Retina (tissue), 1 donor: ENCODE results near the gene TRIM17.

Source experiments
- DNase-seq: peaks from one replicate; pipeline ENCODE4 v3.0.0-alpha.2; 2016

The TRIM17 gene

GRCh38 chr1:228416217-228416933 lies at the start of gene TRIM17:
Gene TRIM17 (minus strand): TSS chr1:228416861. CDS start chr1:228415072, 1,789 bp downstream.
- DNase-seq = peak; percentile 78

DNA sequence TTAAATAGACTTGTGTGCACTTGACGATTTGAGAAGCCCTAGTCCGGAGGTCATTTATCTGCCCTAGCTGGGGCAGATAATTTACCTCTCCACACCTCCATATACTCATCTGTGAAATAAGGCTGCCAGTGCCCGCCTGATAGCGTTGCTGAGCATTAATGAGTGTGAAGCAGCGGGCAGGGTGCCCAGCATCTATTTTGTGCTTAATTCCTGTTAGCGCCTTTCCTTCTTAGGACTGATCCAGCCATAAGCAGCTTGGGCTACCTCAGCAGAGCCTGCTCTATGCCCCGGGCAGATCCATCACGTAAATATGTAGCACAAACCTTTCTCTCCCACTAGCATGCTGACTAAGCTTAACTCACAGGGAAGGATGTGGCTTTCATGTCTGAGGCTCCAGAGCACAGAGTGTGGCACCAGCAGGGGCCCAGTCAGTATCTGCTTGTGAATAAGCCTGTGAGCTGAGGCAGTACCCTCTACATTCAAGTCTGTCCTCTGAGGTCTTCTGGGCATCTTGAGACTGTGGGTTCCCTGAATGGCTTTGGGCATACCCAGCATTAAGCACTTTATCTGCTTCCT lies 49.0 kb upstream of the TRIM17 start:
- DNase-seq = no peak

DNA sequence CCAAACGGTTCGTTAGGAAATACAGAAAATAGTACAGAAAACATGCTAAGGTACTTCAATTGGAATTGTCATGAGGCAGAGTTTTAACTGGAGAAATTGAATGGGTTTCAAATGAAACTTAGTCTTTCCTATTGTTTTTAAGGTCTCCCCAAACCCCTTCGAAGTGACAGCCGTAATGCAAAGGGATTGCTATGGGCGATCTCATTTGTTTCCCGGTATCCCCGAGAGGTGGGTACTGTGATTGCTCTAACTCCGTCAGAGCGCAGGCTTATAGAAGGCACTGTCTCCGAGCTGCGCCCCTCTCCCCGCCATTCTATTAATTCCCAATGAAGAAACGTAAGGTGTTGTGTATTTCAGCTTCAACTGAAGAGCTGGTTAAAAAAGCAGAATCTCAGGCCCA lies 48.5 kb upstream of the TRIM17 start:
- peak; percentile 61 for DNase-seq

- peak; percentile 95 for DNase-seq
Measured at GRCh38 chr1:228464487-228464983, 47.9 kb upstream of the TRIM17 start.

DNA sequence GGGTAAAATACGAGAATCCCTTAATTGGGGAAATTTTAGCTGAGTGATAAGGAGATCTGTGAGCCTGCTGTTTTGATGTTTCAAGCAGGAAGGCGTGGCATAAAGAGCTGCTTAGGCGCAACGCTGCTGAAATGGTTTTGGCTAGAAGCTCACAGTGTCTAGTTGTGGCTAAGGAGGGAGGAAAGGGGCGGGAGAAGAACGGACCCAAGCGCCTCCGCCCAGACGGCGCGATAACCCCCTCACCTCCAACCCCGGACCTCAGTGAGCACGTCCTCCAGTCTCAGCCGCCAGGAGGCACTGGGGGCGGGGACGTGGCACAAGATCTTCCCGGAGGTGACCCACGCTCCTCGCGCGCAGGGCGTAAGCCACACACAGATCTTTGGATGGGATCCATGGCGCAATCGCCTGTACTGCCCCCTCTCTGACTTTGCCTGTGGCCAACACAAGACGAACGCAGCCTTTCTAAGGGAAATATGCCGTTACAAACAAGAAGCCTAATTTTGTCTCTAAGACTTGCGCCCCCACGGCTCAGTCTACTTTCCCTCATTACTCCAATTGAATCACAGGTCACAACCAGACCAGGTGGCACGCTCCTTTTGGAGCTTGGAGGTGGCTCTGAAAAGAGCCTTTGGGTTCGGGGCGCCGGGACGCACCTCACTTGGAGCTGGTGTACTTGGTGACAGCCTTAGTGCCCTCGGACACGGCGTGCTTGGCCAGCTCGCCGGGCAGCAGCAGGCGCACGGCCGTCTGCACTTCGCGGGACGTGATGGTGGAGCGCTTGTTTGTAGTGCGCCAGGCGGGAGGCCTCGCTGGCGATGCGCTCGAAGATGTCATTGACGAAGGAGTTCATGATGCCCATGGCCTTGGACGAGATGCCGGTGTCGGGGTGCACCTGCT lies 47.1 kb upstream of the TRIM17 start:
- peak; percentile 84 for DNase-seq

DNA sequence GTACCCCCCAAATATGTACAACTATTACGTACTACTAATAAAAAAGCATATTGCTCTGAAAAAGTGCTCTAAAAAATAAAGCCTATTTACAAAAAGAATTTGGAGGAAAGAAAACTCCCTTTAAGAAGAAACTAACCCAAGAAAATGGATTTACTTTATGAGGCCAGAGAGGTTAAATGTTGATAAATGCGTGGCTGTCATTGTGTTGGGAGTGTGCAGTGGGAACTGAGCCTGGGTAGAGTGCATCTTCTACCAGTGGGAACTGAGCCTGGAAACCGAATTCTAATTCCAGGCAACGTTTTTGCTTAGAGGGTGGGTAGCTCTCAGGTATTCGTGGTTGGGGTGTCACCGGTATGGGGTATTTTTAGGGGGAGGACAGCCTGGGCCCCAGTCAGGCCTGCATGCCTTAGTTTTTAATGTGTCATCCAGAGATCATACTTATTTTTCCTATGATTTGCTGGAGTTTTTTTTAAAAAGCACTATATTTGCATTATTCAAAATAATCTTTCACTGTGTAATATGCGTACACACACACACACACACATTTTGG lies 46.4 kb upstream of the TRIM17 start:
- DNase-seq = no peak

DNA sequence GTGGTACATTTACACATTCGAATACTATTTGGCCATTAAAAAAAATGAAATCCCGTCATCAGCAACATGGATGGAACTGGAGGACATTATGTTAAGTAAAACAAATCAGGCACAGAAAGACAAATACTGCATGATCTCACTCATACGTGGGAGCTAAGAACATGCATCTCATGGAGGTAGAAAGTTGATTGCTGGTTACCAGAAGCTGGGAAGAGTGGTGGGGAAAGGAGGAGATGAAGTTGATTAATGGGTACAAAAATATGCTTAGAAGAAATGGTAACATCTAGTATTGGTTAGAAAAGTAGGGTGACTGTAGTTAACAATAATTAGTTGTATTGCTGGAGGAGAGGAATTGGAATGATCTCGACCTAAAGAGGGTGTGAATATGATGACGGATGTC lies 45.9 kb upstream of the TRIM17 start:
- DNase-seq = no peak

DNA sequence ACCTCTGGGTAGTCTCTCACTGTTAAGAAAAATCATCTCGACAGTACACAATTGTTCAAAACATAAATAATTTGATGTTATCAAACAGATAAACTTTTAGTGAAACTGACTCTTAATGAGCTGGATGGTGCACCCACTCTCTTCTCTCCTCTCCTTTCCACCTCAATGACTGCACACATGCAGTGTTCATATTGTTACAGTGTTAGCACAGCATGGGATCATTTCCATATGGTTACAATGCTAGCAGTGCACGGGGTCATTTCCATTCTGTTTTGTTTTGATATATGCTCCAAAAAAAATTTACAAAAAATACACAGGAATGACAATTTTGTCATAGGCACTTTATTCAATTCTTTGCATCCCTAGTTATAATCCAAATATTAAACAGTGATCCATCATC lies 44.2 kb upstream of the TRIM17 start:
- no peak for DNase-seq

DNA sequence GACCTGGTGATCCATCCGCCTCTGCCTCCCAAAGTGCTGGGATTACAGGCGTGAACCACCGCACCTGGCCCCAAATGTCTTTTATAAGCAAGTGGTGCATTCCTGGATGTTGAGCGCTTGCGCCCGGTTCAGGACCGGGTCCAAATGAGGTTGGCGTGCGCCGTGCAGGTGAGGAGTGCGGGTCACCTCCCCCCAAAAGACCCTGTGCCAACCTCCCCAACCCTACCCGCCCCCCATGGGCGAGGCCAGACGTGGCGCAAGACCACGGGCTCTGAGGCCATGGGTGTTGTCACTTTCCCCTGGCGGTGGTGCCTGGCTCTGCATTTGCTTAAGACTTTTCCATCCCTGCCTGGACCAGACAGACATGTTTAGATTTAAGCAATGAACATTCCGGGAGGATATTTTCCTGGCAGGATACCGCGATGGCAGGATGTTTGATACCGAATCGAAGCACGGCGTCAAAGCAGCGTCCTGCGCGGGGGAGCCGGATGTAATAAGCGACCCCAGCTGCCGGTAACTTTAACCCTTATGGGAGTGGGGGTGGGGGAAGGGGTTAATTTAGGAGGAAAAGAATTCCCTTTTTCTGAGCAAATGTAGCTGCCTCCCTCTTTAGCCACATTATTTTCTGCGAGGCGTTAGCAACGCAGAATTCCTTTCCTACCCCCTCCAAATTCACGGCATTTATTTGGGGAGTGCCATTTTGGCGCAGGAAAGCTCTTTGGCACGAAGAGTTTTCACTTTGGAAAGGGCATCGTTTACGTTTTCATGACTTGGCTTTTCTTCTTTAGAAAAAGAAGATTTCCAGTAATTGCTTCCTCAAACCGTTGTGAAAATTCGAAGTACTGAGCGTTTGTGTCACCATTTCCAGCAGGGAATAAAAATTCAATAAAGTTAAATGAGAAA lies 42.7 kb upstream of the TRIM17 start:
- peak; percentile 86 for DNase-seq

- peak; percentile 98 for DNase-seq
Measured at GRCh38 chr1:228457396-228458176, 40.9 kb upstream of the TRIM17 start.

GRCh38 chr1:228457017-228457395 lies 40.3 kb upstream of the TRIM17 start:
- DNase-seq = no peak

- DNase-seq = no peak
Measured at GRCh38 chr1:228456252-228457016, 39.8 kb upstream of the TRIM17 start.

DNA sequence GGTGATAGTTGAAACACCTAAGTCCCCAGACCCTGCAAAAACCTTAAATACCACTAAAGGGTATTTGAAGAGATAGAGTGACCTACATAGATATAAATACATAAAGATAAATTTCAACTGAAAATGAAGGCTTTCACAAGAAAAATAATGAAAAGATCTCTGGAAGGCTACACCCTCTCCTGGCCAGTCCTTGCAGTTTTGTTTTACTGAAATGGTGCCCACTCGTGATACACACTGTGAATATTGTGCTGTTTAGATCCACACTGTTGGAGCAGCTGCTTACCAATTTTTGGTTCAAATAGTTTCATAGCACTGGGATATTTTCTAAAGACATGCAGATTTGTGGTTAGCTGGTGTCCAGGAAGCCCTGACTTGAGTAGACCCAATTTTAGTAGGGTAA lies 39.1 kb upstream of the TRIM17 start:
- no peak for DNase-seq

GRCh38 chr1:228454238-228454637 lies 37.6 kb upstream of the TRIM17 start:
- DNase-seq = no peak

- DNase-seq = no peak
Measured at GRCh38 chr1:228453614-228454013, 37.0 kb upstream of the TRIM17 start.

- DNase-seq = no peak
Measured at GRCh38 chr1:228453022-228453560, 36.4 kb upstream of the TRIM17 start.

DNA sequence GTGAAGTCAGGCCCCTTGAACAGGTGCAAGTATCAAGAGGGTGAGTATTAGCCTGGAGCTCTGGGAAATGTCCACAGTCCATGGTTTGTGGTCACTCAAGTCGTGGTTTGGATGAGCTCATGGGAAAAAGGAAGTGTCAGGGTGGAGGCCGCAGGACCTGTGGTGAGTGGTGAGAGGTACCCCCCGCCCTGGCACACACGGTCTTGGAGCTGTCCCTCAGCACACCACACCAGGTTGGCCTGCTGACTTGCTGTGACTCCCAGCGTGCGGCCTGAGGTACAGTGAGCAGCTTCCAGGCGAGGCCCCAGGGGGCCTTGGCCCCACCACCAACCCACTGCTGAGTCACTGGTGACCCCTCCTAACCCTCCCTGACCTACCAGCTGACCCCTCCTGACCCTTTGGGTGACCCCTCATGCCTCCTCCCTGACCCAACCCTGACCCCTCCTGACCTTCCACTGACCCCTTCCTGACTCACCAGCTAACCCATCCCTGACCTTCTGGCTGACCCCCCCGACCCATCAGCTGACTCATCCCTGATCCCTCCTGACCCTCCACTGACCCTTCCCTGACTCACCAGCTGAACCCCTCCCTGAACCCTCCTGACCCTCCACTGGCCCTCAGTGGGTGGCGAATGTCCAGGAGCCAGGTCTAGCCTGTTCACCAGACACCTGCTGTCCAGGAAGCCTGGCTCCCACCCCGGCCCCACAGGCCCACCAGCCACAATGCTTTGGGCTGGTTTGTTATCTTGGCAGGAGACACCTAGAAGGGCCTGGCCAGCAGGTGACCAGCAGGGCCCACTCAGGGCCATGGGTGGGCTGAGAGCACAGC lies 35.7 kb upstream of the TRIM17 start:
- no peak for DNase-seq

DNA sequence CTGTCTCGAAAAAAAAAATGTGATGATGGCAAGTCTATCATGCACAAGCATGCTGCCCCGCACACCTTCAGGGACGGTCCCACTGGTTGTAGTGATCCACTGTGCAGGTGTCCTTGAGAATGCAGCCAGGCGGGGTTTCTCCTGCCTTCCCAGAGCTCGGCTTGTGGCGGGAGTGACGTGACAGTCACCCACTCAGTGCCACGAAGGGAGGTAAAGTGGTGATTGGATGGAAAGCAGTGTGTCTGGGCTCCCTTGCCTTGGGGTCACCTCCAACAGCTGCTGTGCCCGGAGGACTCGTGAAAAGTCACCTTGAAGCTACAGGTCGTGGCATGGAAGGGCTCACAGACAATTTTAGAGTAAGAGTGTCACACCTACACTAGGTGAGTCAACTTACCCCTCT lies 33.5 kb upstream of the TRIM17 start:
- no peak for DNase-seq

GRCh38 chr1:228448372-228448771 lies 31.7 kb upstream of the TRIM17 start:
- DNase-seq = no peak
